K562 (cell line): ENCODE data around the gene ITGB2. TPM values are rescaled to one million over a fixed set of nuclear protein-coding genes. Genes with fewer than 3 reads are reported as not detected.

Experiments used
- ATAC-seq: fragments of 200-7000 bp; cut with Tn5 transposase; 3 replicates; pipeline ENCODE4 v1.9.1; 2020; ENCODE audit warnings: moderate library complexity
- BruUV-seq: library from RNA; stranded (reverse); fragments of 400-500 nt; replicated peaks from 2 replicates; lab custom pipeline; 2021; lab: Mats Ljungman, UMichigan
- CTCF ChIA-PET: fragments of 300-600 bp; formaldehyde crosslinking; extraction: SDS; loops from one replicate; lab custom pipeline; 2021; ENCODE audit warnings: low intra/inter-chr PET ratio; lab: Yijun Ruan, JAX
- POLR2A ChIA-PET: fragments of 300-600, 350-650 bp; sonication (Branson Sonifier 250); formaldehyde crosslinking; extraction: SDS; loops from one replicate; lab custom pipeline; 2021; ENCODE audit warnings: antibody characterized with exemption, inconsistent platforms; lab: Yijun Ruan, JAX
- DNase-seq, 4 experiments: peaks; one replicate each; pipeline versions ENCODE4 v3.0.0 to v3.0.0-alpha.2; 2011 to 2018; ENCODE audit warnings: low spot score in 3 of 4, mixed read lengths in 3 of 4; ENCODE audit errors: extremely low read depth in 1 of 4
- FAIRE-seq: peaks from 2 replicates; lab custom pipeline; 2011; peaks lifted over from hg19 to GRCh38; lab: Jason Lieb, UNC
- H2AFZ ChIP-seq: 2 replicates; pipeline ENCODE4 v1.6.0; 2011; ENCODE audit warnings: low read depth, low read length, control low read depth, inconsistent platforms
- H3K27ac ChIP-seq: fragments of 200-600 bp; 3 replicates; pipeline ENCODE4 v1.8.0; 2011; ENCODE audit warnings: low read depth, mild to moderate bottlenecking, control low read depth, inconsistent platforms, low read length, moderate library complexity, mixed read lengths; ENCODE audit errors: extremely low read depth
- H3K27me3 ChIP-seq, 2 experiments: fragments of 300-600 bp in 1 of 2; 2 replicates in 1 of 2; 3 replicates in 1 of 2; pipeline versions ENCODE4 v1.6.0 to v1.8.0; 2011; ENCODE audit warnings: inconsistent platforms in 2 of 2, low read length in 2 of 2, mild to moderate bottlenecking in 1 of 2, mixed read lengths in 1 of 2, moderate library complexity in 1 of 2; ENCODE audit not compliant: control insufficient read depth in 2 of 2, insufficient read depth in 2 of 2
- H3K36me3 ChIP-seq: fragments of 300-600 bp; 3 replicates; pipeline ENCODE4 v1.8.0; 2011; ENCODE audit warnings: mild to moderate bottlenecking, low read length, inconsistent platforms; ENCODE audit not compliant: control insufficient read depth, insufficient read depth
- H3K4me1 ChIP-seq, 2 experiments: fragments of 200-600 bp in 1 of 2; replicated peaks in 1 of 2; 2 replicates in 1 of 2; 3 replicates in 1 of 2; pipeline versions ENCODE4 v1.5.1 to v1.8.0; 2011; ENCODE audit warnings: inconsistent platforms in 2 of 2, low read length in 2 of 2, mild to moderate bottlenecking in 1 of 2, mixed read lengths in 1 of 2, moderate library complexity in 1 of 2; ENCODE audit not compliant: control insufficient read depth in 2 of 2, insufficient read depth in 2 of 2
- H3K4me2 ChIP-seq: 2 replicates; pipeline ENCODE4 v1.6.1; 2011; ENCODE audit warnings: low read length, control low read depth, inconsistent platforms, mixed read lengths; ENCODE audit not compliant: insufficient read depth
- H3K4me3 ChIP-seq: fragments of 200-600 bp; sonication (generic), shearing (Covaris generic); 2 replicates; pipeline ENCODE4 v1.5.1; 2016; ENCODE audit warnings: control low read depth, inconsistent platforms
- H3K79me2 ChIP-seq: fragments of 200-600 bp; 3 replicates; pipeline ENCODE4 v1.8.0; 2011; ENCODE audit warnings: low read length, inconsistent platforms; ENCODE audit not compliant: control insufficient read depth, insufficient read depth
- H3K9ac ChIP-seq, 2 experiments: 2 replicates each; pipeline versions ENCODE4 v1.6.0 to v1.6.1; 2011; ENCODE audit warnings: low read depth in 2 of 2, low read length in 2 of 2, control low read depth in 1 of 2, inconsistent platforms in 1 of 2, mild to moderate bottlenecking in 1 of 2, mixed read lengths in 1 of 2; ENCODE audit not compliant: insufficient read depth in 1 of 2
- H3K9me1 ChIP-seq: one replicate; pipeline ENCODE4 v1.6.0; 2011; ENCODE audit warnings: inconsistent platforms, mild to moderate bottlenecking, low read length, moderate library complexity; ENCODE audit not compliant: control insufficient read depth, insufficient read depth
- H3K9me3 ChIP-seq: replicated peaks from 2 replicates; pipeline ENCODE4 v1.5.1; 2011; ENCODE audit warnings: low read depth, low read length, inconsistent platforms; ENCODE audit not compliant: control insufficient read depth, insufficient read depth
- H4K20me1 ChIP-seq: replicated peaks from 2 replicates; pipeline ENCODE4 v1.6.1; 2011; ENCODE audit warnings: low read length, inconsistent platforms, mixed read lengths; ENCODE audit not compliant: control insufficient read depth, insufficient read depth
- NELFE ChIP-seq: IDR thresholded peaks from 2 replicates; pipeline ENCODE4 v1.6.1; 2011; ENCODE audit warnings: mild to moderate bottlenecking; ENCODE audit not compliant: insufficient read depth, insufficient read length
- NFE2L1 ChIP-seq: fragments of 450-650 bp; IDR thresholded peaks from 2 replicates; pipeline ENCODE4 v1.6.1; 2016; ENCODE audit warnings: missing genetic modification characterization, low read depth, mild to moderate bottlenecking, missing compliant biosample characterization, moderate library complexity, borderline replicate concordance
- THRB ChIP-seq: fragments of 450-650 bp; formaldehyde crosslinking; conservative IDR thresholded peaks from 2 replicates; pipeline ENCODE4 v1.4.0; 2022; ENCODE audit warnings: mild to moderate bottlenecking, missing genetic modification characterization
- TRIM25 ChIP-seq: fragments of 450-650 bp; IDR thresholded peaks from 2 replicates; pipeline ENCODE4 v1.7.0; 2016; ENCODE audit warnings: borderline replicate concordance
- WGBS: fragments of 100-300 bp; shearing (Covaris generic); methylation state at CpG from one replicate; pipeline ENCODE4 v1.1.6; 2016; ENCODE audit warnings: low coverage, mixed read lengths; ENCODE audit not compliant: insufficient coverage; ENCODE audit errors: missing lambda C conversion rate; 5-methylcytosine and 5-hydroxymethylcytosine counted together
- in situ Hi-C: fragments of 300-500 bp; cut with MboI; formaldehyde crosslinking; loops from 4 replicates; pipeline ENCODE4 v1.15.0; 2018; ENCODE audit warnings: inconsistent platforms, mixed read lengths
- intact Hi-C: fragments of 100-400 bp; cut with micrococcal nuclease; formaldehyde crosslinking; loops from 2 replicates; pipeline ENCODE4 v1.14.2; 2022
- polyA plus RNA-seq, 8 experiments: library from polyadenylated mRNA; depleted of rRNA in 4 of 8; stranded (reverse) in 5 of 8; unstranded in 3 of 8; fragments of >200 nt; fragmentation: Nextera tagmentation in 2 of 8; fragmentation: Illumina TruSeq in 1 of 8; extraction: Ambion mirVana in 2 of 8; extraction: Trizol in 1 of 8; gene quantifications; 2 replicates each; pipeline versions ENCODE4 v1.2.1 to v1.2.3, GENCODE V29; 2011 to 2014; ENCODE audit warnings: inconsistent platforms in 1 of 8, missing spikeins in 1 of 8
- total RNA-seq, 7 experiments: library from RNA; depleted of rRNA in 6 of 7; stranded (reverse); fragments of >200 nt in 6 of 7; fragmentation: Illumina TruSeq in 2 of 7; extraction: Trizol in 2 of 7; gene quantifications; 2 replicates each; pipeline versions ENCODE4 v1.2.1 to v1.2.3, GENCODE V29; 2011 to 2021; ENCODE audit warnings: low replicate concordance in 1 of 7

Gene ITGB2
- total and polyA plus RNA-seq, 9 of the 15 experiments (the other 6 are each of a cell fraction or from before 2014, with no cell fraction given): 0.07 to 1.3 (median 0.51) TPM; not detected in 2

GRCh38 chr21:44836349-44836665 lies 84.4 kb downstream of the ITGB2 start:
- ATAC-seq (no peak), DNase-seq (no peak), FAIRE-seq (no peak)
- H3K4me2 ChIP-seq: peak overlapping the region; percentile 43; the same call in 1 of the 2 replicates
- H3K9ac ChIP-seq: peak overlapping the region in 1 of 2 experiments; percentile 62; a peak in 1 of 4 replicates
- no peak overlapping the region; the same call in 2 of the 3 replicates for H3K27ac ChIP-seq
- POLR2A ChIA-PET: no interaction called here
- peaks cover 5% of the 10 kb centered on the region; the same call in 1 of the 2 replicates for H4K20me1 ChIP-seq
- no peaks in the 10 kb centered on the region for H3K79me2 ChIP-seq
- CTCF ChIA-PET: no interaction called here
- intact Hi-C loops (loop anchor here (10.0 kb wide), 1 partner anchor 792 kb away; no protein-coding TSS in a partner anchor), in situ Hi-C loops (no loop called here)
- TF ChIP-seq NFE2L1: no peak
- TF ChIP-seq NELFE: no peak
- 0 out of 2 replicates have a peak, but pooled peaks have one; percentile 32 for TF ChIP-seq THRB
- no peak for TF ChIP-seq TRIM25
- H3K9me1 ChIP-seq: no peaks in the 10 kb centered on the region
- WGBS: 6% methylated on average over 3 of the region's 3 CpGs
- no peak overlapping the region for H3K4me3 ChIP-seq
- H3K27me3 ChIP-seq: peaks cover 7 to 17% of the 10 kb centered on the region in 2 experiments; a peak in 4 of 5 replicates
- H3K36me3 ChIP-seq: no peaks in the 10 kb centered on the region
- no TSS peak for BruUV-seq
- peaks cover 23 to 48% of the 10 kb centered on the region in 2 experiments for H3K4me1 ChIP-seq
- H3K9me3 ChIP-seq: no peaks in the 10 kb centered on the region
- H2AFZ ChIP-seq: peak overlapping the region; percentile 64

Other genes with a start within 250 kb of the ITGB2 start
Only the 7 nearest of the 8 such genes appear.
- not detected in 2 replicates for gene KRTAP10-12, start 223.7 kb downstream of the ITGB2 start, total RNA-seq (2014; rRNA removed)
- not detected in 2 replicates for gene KRTAP10-12, start 223.7 kb downstream of the ITGB2 start, total RNA-seq (2014; rRNA removed; fragmentation: Illumina TruSeq; extraction: Trizol)
- not detected in 2 replicates for gene KRTAP10-12, start 223.7 kb downstream of the ITGB2 start, total RNA-seq (2015; rRNA removed; fragmentation: Illumina TruSeq; extraction: Trizol)
- gene KRTAP10-12, start 223.7 kb downstream of the ITGB2 start, total RNA-seq (2021): not detected in 2 replicates
- not detected in 2 replicates for gene KRTAP10-12, start 223.7 kb downstream of the ITGB2 start, polyA plus RNA-seq (2011; rRNA removed)
- not detected in 2 replicates for gene KRTAP10-12, start 223.7 kb downstream of the ITGB2 start, polyA plus RNA-seq (2014; fragmentation: Illumina TruSeq; extraction: Trizol)
- gene KRTAP10-12, start 223.7 kb downstream of the ITGB2 start, polyA plus RNA-seq (2014; fragmentation: Nextera tagmentation; extraction: Ambion mirVana): not detected
- gene KRTAP10-12, start 223.7 kb downstream of the ITGB2 start, polyA plus RNA-seq (2014; rRNA removed): not detected in 2 replicates
- not detected in 2 replicates for gene TSPEAR, start 209.3 kb downstream of the ITGB2 start, total RNA-seq (2014; rRNA removed)
- not detected in 2 replicates for gene TSPEAR, start 209.3 kb downstream of the ITGB2 start, total RNA-seq (2014; rRNA removed; fragmentation: Illumina TruSeq; extraction: Trizol)
- gene TSPEAR, start 209.3 kb downstream of the ITGB2 start, total RNA-seq (2015; rRNA removed; fragmentation: Illumina TruSeq; extraction: Trizol): not detected in 2 replicates
- not detected in 2 replicates for gene TSPEAR, start 209.3 kb downstream of the ITGB2 start, total RNA-seq (2021)
- gene TSPEAR, start 209.3 kb downstream of the ITGB2 start, polyA plus RNA-seq (2011; rRNA removed): not detected in 2 replicates
- not detected in 2 replicates for gene TSPEAR, start 209.3 kb downstream of the ITGB2 start, polyA plus RNA-seq (2014; fragmentation: Illumina TruSeq; extraction: Trizol)
- gene TSPEAR, start 209.3 kb downstream of the ITGB2 start, polyA plus RNA-seq (2014; fragmentation: Nextera tagmentation; extraction: Ambion mirVana): not detected
- gene TSPEAR, start 209.3 kb downstream of the ITGB2 start, polyA plus RNA-seq (2014; rRNA removed): not detected in 2 replicates
- gene UBE2G2, start 119.1 kb downstream of the ITGB2 start, total RNA-seq (2014; rRNA removed): 122 and 148 TPM in 2 replicates
- 109 and 112 TPM in 2 replicates for gene UBE2G2, start 119.1 kb downstream of the ITGB2 start, total RNA-seq (2014; rRNA removed; fragmentation: Illumina TruSeq; extraction: Trizol)
- 99.0 and 112 TPM in 2 replicates for gene UBE2G2, start 119.1 kb downstream of the ITGB2 start, total RNA-seq (2015; rRNA removed; fragmentation: Illumina TruSeq; extraction: Trizol)
- gene UBE2G2, start 119.1 kb downstream of the ITGB2 start, total RNA-seq (2021): 131 and 140 TPM in 2 replicates
- 210 and 225 TPM in 2 replicates for gene UBE2G2, start 119.1 kb downstream of the ITGB2 start, polyA plus RNA-seq (2011; rRNA removed)
- 198 and 202 TPM in 2 replicates for gene UBE2G2, start 119.1 kb downstream of the ITGB2 start, polyA plus RNA-seq (2014; fragmentation: Illumina TruSeq; extraction: Trizol)
- 10 to 100 TPM; 47.5 to 74.3 TPM for gene UBE2G2, start 119.1 kb downstream of the ITGB2 start, polyA plus RNA-seq (2014; fragmentation: Nextera tagmentation; extraction: Ambion mirVana)
- gene UBE2G2, start 119.1 kb downstream of the ITGB2 start, polyA plus RNA-seq (2014; rRNA removed): 200 and 297 TPM in 2 replicates
- 95.2 and 118 TPM in 2 replicates for gene SUMO3, start 102.8 kb downstream of the ITGB2 start, total RNA-seq (2014; rRNA removed)
- 101 TPM in 2 replicates for gene SUMO3, start 102.8 kb downstream of the ITGB2 start, total RNA-seq (2014; rRNA removed; fragmentation: Illumina TruSeq; extraction: Trizol)
- gene SUMO3, start 102.8 kb downstream of the ITGB2 start, total RNA-seq (2015; rRNA removed; fragmentation: Illumina TruSeq; extraction: Trizol): 111 and 113 TPM in 2 replicates
- gene SUMO3, start 102.8 kb downstream of the ITGB2 start, total RNA-seq (2021): 120 TPM in 2 replicates
- 110 and 128 TPM in 2 replicates for gene SUMO3, start 102.8 kb downstream of the ITGB2 start, polyA plus RNA-seq (2011; rRNA removed)
- gene SUMO3, start 102.8 kb downstream of the ITGB2 start, polyA plus RNA-seq (2014; fragmentation: Illumina TruSeq; extraction: Trizol): 142 and 144 TPM in 2 replicates
- 10 to 100 TPM; 13.9 to 21.6 TPM for gene SUMO3, start 102.8 kb downstream of the ITGB2 start, polyA plus RNA-seq (2014; fragmentation: Nextera tagmentation; extraction: Ambion mirVana)
- 143 and 146 TPM in 2 replicates for gene SUMO3, start 102.8 kb downstream of the ITGB2 start, polyA plus RNA-seq (2014; rRNA removed)
- 85.4 and 97.6 TPM in 2 replicates for gene PTTG1IP, start 47.2 kb downstream of the ITGB2 start, total RNA-seq (2014; rRNA removed)
- gene PTTG1IP, start 47.2 kb downstream of the ITGB2 start, total RNA-seq (2014; rRNA removed; fragmentation: Illumina TruSeq; extraction: Trizol): 65.7 and 66.2 TPM in 2 replicates
- 92.9 and 98.7 TPM in 2 replicates for gene PTTG1IP, start 47.2 kb downstream of the ITGB2 start, total RNA-seq (2015; rRNA removed; fragmentation: Illumina TruSeq; extraction: Trizol)
- gene PTTG1IP, start 47.2 kb downstream of the ITGB2 start, total RNA-seq (2021): 99.3 and 99.5 TPM in 2 replicates
- 92.4 and 138 TPM in 2 replicates for gene PTTG1IP, start 47.2 kb downstream of the ITGB2 start, polyA plus RNA-seq (2011; rRNA removed)
- 77.0 and 77.8 TPM in 2 replicates for gene PTTG1IP, start 47.2 kb downstream of the ITGB2 start, polyA plus RNA-seq (2014; fragmentation: Illumina TruSeq; extraction: Trizol)
- 1 to 10 TPM; 5.0 to 9.2 TPM for gene PTTG1IP, start 47.2 kb downstream of the ITGB2 start, polyA plus RNA-seq (2014; fragmentation: Nextera tagmentation; extraction: Ambion mirVana)
- 82.4 and 86.9 TPM in 2 replicates for gene PTTG1IP, start 47.2 kb downstream of the ITGB2 start, polyA plus RNA-seq (2014; rRNA removed)
- gene SLX9, start 19.1 kb upstream of the ITGB2 start, total RNA-seq (2014; rRNA removed): 65.2 and 66.8 TPM in 2 replicates
- gene SLX9, start 19.1 kb upstream of the ITGB2 start, total RNA-seq (2014; rRNA removed; fragmentation: Illumina TruSeq; extraction: Trizol): 11.2 and 14.8 TPM in 2 replicates
- 18.5 and 20.3 TPM in 2 replicates for gene SLX9, start 19.1 kb upstream of the ITGB2 start, total RNA-seq (2015; rRNA removed; fragmentation: Illumina TruSeq; extraction: Trizol)
- 71.2 and 75.5 TPM in 2 replicates for gene SLX9, start 19.1 kb upstream of the ITGB2 start, total RNA-seq (2021)
- gene SLX9, start 19.1 kb upstream of the ITGB2 start, polyA plus RNA-seq (2011; rRNA removed): 13.5 and 16.5 TPM in 2 replicates
- 8.2 and 18.9 TPM in 2 replicates for gene SLX9, start 19.1 kb upstream of the ITGB2 start, polyA plus RNA-seq (2014; fragmentation: Illumina TruSeq; extraction: Trizol)
- 1 to 10 TPM; 1.2 to 1.8 TPM for gene SLX9, start 19.1 kb upstream of the ITGB2 start, polyA plus RNA-seq (2014; fragmentation: Nextera tagmentation; extraction: Ambion mirVana)
- gene SLX9, start 19.1 kb upstream of the ITGB2 start, polyA plus RNA-seq (2014; rRNA removed): 54.4 and 60.2 TPM in 2 replicates
- gene ADARB1, start 153.7 kb upstream of the ITGB2 start, total RNA-seq (2014; rRNA removed): 7.7 and 9.1 TPM in 2 replicates
- 8.3 TPM in 2 replicates for gene ADARB1, start 153.7 kb upstream of the ITGB2 start, total RNA-seq (2014; rRNA removed; fragmentation: Illumina TruSeq; extraction: Trizol)
- gene ADARB1, start 153.7 kb upstream of the ITGB2 start, total RNA-seq (2015; rRNA removed; fragmentation: Illumina TruSeq; extraction: Trizol): 6.4 and 7.1 TPM in 2 replicates
- gene ADARB1, start 153.7 kb upstream of the ITGB2 start, total RNA-seq (2021): 12.0 and 16.0 TPM in 2 replicates
- 8.4 and 11.8 TPM in 2 replicates for gene ADARB1, start 153.7 kb upstream of the ITGB2 start, polyA plus RNA-seq (2011; rRNA removed)
- 7.3 and 9.2 TPM in 2 replicates for gene ADARB1, start 153.7 kb upstream of the ITGB2 start, polyA plus RNA-seq (2014; fragmentation: Illumina TruSeq; extraction: Trizol)
- gene ADARB1, start 153.7 kb upstream of the ITGB2 start, polyA plus RNA-seq (2014; fragmentation: Nextera tagmentation; extraction: Ambion mirVana): 1 to 10 TPM; 7.1 to 8.1 TPM
- gene ADARB1, start 153.7 kb upstream of the ITGB2 start, polyA plus RNA-seq (2014; rRNA removed): 6.7 and 12.8 TPM in 2 replicates